NOMO-1 treated with dmso at 0.1 percent for 144 hours (cell line): ENCODE results near the gene TIMM22.

ENCODE experiments used
- DNase-seq: peaks from one replicate; lab custom pipeline; 2025; ENCODE audit not compliant: unreplicated experiment; lab: John Stamatoyannopoulos, UW

Gene TIMM22

GRCh38 chr17:1018547-1018946, 21.6 kb downstream of the TIMM22 start:
- no peak for DNase-seq

GRCh38 chr17:1019451-1019850, 22.5 kb downstream of the TIMM22 start:
- DNase-seq = no peak

GRCh38 chr17:1021147-1021546, 24.2 kb downstream of the TIMM22 start:
- no peak for DNase-seq

- no peak for DNase-seq
These were observed 25.5 kb downstream of the TIMM22 start for GRCh38 chr17:1022278-1023024.

GRCh38 chr17:1024076-1024475, 27.1 kb downstream of the TIMM22 start:
- DNase-seq = no peak

GRCh38 chr17:1025733-1026598, 29.0 kb downstream of the TIMM22 start:
- no peak for DNase-seq

- DNase-seq = no peak
These were observed 29.7 kb downstream of the TIMM22 start for GRCh38 chr17:1026599-1026975.

- no peak for DNase-seq
These were observed 30.1 kb downstream of the TIMM22 start for GRCh38 chr17:1027044-1027443.

- no peak for DNase-seq
These were observed 32.4 kb downstream of the TIMM22 start for GRCh38 chr17:1029196-1029921.

- no peak for DNase-seq
These were observed 33.2 kb downstream of the TIMM22 start for GRCh38 chr17:1029922-1030644.

- no peak for DNase-seq
These were observed 34.0 kb downstream of the TIMM22 start for GRCh38 chr17:1030684-1031532.

- DNase-seq = no peak
These were observed 34.8 kb downstream of the TIMM22 start for GRCh38 chr17:1031711-1032110.

- no peak for DNase-seq
These were observed 35.5 kb downstream of the TIMM22 start for GRCh38 chr17:1032391-1032790.

GRCh38 chr17:1033503-1033902, 36.6 kb downstream of the TIMM22 start:
- DNase-seq = no peak

GRCh38 chr17:1034652-1035210, 37.8 kb downstream of the TIMM22 start:
- no peak for DNase-seq

- DNase-seq = no peak
These were observed 38.7 kb downstream of the TIMM22 start for GRCh38 chr17:1035546-1036170.

GRCh38 chr17:1036171-1036844, 39.4 kb downstream of the TIMM22 start:
- DNase-seq = no peak

GRCh38 chr17:1036845-1037237, 39.9 kb downstream of the TIMM22 start:
- no peak for DNase-seq
